T-helper 1 cell treated with Interleukin-12 subunit alpha and Interleukin-12 subunit beta and Interleukin-4 antibody, amounts not matched to agents 30 μg/mL and 1 μg/mL, for 36 hours (primary cell): ENCODE data around the gene REC8.

ENCODE experiments used
- H3K27ac Mint-ChIP-seq: one replicate; pipeline ENCODE4 v1.8.0; 2021; ENCODE audit warnings: mild to moderate bottlenecking, mixed read lengths
- H3K27me3 Mint-ChIP-seq: one replicate; pipeline ENCODE4 v1.8.0; 2021; ENCODE audit warnings: low read depth, mixed read lengths
- H3K36me3 Mint-ChIP-seq: one replicate; pipeline ENCODE4 v1.8.0; 2021; ENCODE audit warnings: low read depth, mixed read lengths
- H3K4me1 Mint-ChIP-seq: one replicate; pipeline ENCODE4 v1.8.0; 2021; ENCODE audit warnings: low read depth, mixed read lengths
- H3K4me3 Mint-ChIP-seq: one replicate; pipeline ENCODE4 v1.8.0; 2021; ENCODE audit warnings: mild to moderate bottlenecking, moderate library complexity, mixed read lengths
- H3K9me3 Mint-ChIP-seq: one replicate; pipeline ENCODE4 v1.8.0; 2021; ENCODE audit warnings: mixed read lengths

Gene REC8

GRCh38 chr14:24179961-24180796 is 8.3 kb downstream of the REC8 start:
- Mint-ChIP-seq H3K27me3 (no peaks in the 10 kb centered on the region), H3K9me3 (no peaks in the 10 kb centered on the region), H3K36me3 (peaks cover 44% of the 10 kb centered on the region), H3K27ac (no peak overlapping the region), H3K4me1 (no peaks in the 10 kb centered on the region), H3K4me3 (no peak overlapping the region)

GRCh38 chr14:24181371-24182077 is 9.6 kb downstream of the REC8 start:
- Mint-ChIP-seq H3K9me3 (no peaks in the 10 kb centered on the region), H3K4me3 (no peak overlapping the region), H3K27ac (peak overlapping the region; percentile 9), H3K36me3 (peaks cover 45% of the 10 kb centered on the region), H3K27me3 (no peaks in the 10 kb centered on the region), H3K4me1 (no peaks in the 10 kb centered on the region)

DNA sequence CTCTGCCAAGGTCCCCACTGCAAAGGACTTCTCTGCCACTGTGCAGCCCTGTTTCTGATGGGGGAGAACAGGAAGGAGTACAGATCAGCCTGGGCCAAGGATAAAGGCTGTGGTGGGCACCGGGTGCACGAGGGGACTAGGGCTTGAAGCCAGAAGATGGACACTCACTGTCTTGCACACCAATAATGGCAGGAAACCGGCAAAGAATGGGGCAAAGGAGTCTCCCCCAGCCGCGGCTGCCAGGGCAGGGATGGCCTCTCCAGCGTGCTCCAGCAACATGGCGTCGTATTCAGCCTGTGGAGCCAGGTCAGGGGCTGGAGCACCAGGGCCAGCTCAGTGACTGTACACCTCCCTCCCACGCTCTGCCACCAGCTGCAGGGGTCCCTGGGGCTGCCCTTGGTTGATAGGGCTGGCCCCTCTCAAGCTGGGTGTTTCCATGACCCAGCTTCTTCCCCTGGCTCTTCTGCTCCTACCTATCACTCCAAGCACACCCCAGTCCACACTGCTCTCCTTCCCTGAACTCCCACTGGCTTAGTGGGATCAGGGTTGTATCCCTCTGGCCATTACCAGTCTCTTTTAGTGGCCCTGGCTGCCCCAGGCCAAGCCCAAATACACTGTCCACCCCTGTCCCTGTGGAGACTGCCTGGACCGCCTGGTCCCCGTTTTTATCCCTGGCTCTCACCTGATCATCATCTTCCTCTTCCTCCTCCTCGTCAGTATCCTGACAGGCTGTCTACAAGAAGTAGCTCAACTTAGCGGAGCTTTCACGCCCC is 10.4 kb downstream of the REC8 start:
- H3K36me3 Mint-ChIP-seq: peaks cover 40% of the 10 kb centered on the region
- peak overlapping the region; percentile 58 for H3K27ac Mint-ChIP-seq
- no peak overlapping the region for H3K4me3 Mint-ChIP-seq

GRCh38 chr14:24183014-24183481 is 11.2 kb downstream of the REC8 start:
- Mint-ChIP-seq H3K27ac (no peak overlapping the region), H3K4me3 (no peak overlapping the region), H3K36me3 (peaks cover 38% of the 10 kb centered on the region), H3K9me3 (no peaks in the 10 kb centered on the region), H3K4me1 (peaks cover 10% of the 10 kb centered on the region), H3K27me3 (no peaks in the 10 kb centered on the region)

More for the DNA sequence above, 10.4 kb downstream of the REC8 start:
- Mint-ChIP-seq H3K4me1 (peaks cover 4% of the 10 kb centered on the region), H3K27me3 (no peaks in the 10 kb centered on the region), H3K9me3 (no peaks in the 10 kb centered on the region)

GRCh38 chr14:24184104-24184970 is 12.5 kb downstream of the REC8 start:
- no peak overlapping the region for H3K27ac Mint-ChIP-seq
- H3K9me3 Mint-ChIP-seq: no peaks in the 10 kb centered on the region
- no peaks in the 10 kb centered on the region for H3K27me3 Mint-ChIP-seq
- H3K36me3 Mint-ChIP-seq: peaks cover 34% of the 10 kb centered on the region
- H3K4me1 Mint-ChIP-seq: peaks cover 16% of the 10 kb centered on the region
- no peak overlapping the region for H3K4me3 Mint-ChIP-seq

- Mint-ChIP-seq H3K9me3 (no peaks in the 10 kb centered on the region), H3K36me3 (peaks cover 32% of the 10 kb centered on the region), H3K4me3 (no peak overlapping the region), H3K4me1 (peaks cover 21% of the 10 kb centered on the region), H3K27ac (no peak overlapping the region), H3K27me3 (no peaks in the 10 kb centered on the region)
Observed at GRCh38 chr14:24185026-24185425, 13.1 kb downstream of the REC8 start.

DNA sequence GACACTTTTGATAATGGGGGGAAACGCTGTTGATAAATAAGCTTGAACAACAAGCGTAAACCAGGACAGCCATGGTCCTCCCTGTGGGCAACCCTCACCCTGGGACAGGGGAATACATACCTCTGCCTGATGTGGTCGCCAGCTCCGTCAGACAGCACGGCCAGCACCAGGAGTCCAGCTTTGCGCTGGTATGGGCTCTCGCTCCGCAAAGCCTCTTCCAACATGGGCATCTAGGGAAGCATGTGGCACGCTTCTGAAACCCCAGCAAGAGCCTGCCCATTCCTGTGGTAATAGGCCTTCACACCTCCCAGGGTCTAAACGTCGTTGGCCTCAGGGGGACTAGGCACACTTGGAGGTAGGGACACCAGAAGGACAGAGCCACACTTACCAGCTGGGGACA is 13.9 kb downstream of the REC8 start:
- no peak overlapping the region for H3K4me3 Mint-ChIP-seq
- H3K27ac Mint-ChIP-seq: no peak overlapping the region
- no peaks in the 10 kb centered on the region for H3K27me3 Mint-ChIP-seq
- peaks cover 25% of the 10 kb centered on the region for H3K4me1 Mint-ChIP-seq
- peaks cover 27% of the 10 kb centered on the region for H3K36me3 Mint-ChIP-seq
- H3K9me3 Mint-ChIP-seq: no peaks in the 10 kb centered on the region

DNA sequence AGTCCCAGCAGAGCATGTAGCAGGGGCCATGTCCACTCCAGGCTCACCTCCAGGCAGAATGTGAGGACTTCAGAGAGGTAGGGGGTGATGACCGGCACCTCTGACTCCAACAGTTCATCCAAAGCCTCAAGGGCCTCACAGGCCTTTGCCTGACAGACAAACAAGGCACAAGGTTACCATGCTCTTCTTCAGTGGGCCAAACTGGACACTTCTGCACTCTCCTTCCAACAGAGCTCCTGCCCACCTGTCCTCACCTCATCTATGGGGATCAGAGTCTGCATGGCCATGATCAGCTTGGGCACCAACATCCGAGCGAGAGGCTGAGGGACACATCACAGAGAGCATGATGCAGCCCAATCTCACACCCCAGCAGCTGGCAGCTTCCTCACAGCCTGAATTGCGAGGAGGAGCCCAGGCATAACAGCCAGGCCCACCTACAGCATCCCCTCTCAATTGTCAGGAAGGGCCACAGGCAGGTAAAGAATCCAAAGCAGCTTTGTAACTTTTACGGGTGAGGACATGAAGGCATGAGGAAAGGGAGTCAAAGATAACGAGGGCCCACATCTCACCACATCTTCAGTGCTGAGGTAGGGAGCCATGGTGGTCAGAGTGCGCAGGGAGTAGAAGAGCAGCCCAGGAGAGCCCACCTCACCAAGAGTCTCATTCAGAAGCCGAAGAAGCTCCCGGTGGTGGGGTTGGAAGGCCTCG is 15.1 kb downstream of the REC8 start:
- Mint-ChIP-seq H3K27me3 (no peaks in the 10 kb centered on the region), H3K9me3 (no peaks in the 10 kb centered on the region), H3K4me3 (peak overlapping the region; percentile 87), H3K4me1 (peaks cover 32% of the 10 kb centered on the region), H3K27ac (peak overlapping the region; percentile 18), H3K36me3 (peaks cover 27% of the 10 kb centered on the region)

DNA sequence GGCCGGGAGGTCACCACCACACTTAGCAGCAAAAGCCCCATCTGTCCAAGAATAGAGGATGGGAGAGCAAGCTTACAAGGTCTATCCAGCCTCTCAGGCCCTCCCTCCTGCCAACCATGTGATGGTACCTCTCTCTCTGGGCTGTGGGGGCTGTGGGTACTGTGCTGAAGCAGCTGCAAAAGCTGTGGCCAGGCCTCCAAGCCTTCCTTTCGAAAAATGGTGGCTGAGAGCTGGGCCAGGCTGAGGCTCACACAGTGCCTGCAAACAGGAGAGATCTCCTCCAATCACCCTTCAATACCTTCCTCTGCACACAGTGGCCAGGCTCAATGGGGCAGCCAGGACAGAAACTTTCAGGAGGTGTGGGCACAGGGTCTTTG is 15.6 kb downstream of the REC8 start:
- Mint-ChIP-seq H3K27me3 (no peaks in the 10 kb centered on the region), H3K27ac (peak overlapping the region; percentile 85), H3K36me3 (peaks cover 31% of the 10 kb centered on the region), H3K4me3 (peak overlapping the region; percentile 87), H3K9me3 (no peaks in the 10 kb centered on the region), H3K4me1 (peaks cover 37% of the 10 kb centered on the region)

DNA sequence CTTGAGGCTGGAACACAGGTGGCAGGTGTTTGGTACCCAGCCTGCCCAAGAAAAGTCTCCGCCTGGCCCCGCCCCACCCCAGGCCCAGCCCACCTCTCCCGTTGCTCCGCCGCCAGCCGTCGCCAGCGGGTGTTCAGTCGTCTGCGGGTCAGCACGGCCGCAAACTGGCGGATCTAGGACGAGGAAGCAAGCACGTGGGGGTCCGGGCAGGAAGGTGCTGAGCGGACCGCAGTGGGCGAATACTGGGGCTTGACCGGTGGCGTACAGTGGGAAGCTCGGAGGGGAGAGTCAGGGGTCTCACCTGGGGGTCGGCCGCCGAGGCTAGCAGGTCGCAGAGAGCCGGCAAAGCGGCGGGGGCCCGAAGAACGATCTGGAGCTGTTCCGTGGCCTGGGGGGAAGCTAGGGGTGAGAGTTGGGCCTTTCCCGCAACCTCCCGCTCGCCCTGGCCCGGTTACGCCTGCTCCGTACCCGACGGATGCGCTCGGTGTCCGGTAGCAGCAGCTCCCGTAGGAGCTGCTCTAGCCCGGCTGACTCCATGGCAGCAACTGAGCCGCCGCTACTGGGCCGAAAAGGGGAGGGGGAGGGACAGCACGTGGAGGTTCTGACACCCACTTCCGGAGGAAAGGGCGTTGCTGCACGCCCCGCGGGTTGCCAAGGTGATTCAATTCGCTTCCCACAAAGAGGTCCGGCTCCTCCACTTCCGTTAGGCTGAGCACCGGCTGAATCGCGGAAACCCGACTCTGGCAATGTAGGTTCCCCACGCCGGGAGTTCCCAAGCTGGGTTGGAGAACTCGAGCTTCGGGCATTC is 16.6 kb downstream of the REC8 start, which contains the start of gene IPO4:
TSS of gene IPO4 (minus strand) at position 566 of the 808 bp plus-strand sequence. CDS start at position 537, 29 bp downstream.
- Mint-ChIP-seq H3K9me3 (no peaks in the 10 kb centered on the region), H3K36me3 (peaks cover 34% of the 10 kb centered on the region), H3K4me3 (peak within 1 kb of the TSS; percentile 87), H3K4me1 (peaks cover 43% of the 10 kb centered on the region), H3K27ac (peak within 1 kb of the TSS; percentile 85), H3K27me3 (no peaks in the 10 kb centered on the region)

DNA sequence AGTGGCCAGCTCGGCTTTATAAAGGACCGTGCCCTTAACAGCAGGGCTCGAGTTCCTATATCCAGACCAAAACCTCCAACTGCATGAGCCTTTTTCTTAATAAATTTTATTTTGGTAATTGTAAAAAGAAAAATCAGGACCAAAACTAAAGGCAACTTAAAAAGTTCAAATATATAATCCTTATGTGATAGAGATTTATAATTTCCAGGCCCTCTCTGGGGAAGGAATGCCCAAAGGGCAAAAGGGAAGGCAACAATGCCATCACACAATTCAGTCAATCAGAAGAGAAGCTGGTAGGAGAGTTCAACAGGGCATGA is 17.1 kb downstream of the REC8 start:
- Mint-ChIP-seq H3K36me3 (peaks cover 32% of the 10 kb centered on the region), H3K4me3 (peak overlapping the region; percentile 87), H3K4me1 (peaks cover 44% of the 10 kb centered on the region), H3K9me3 (no peaks in the 10 kb centered on the region), H3K27me3 (no peaks in the 10 kb centered on the region), H3K27ac (peak overlapping the region; percentile 85)

- Mint-ChIP-seq H3K27me3 (no peaks in the 10 kb centered on the region), H3K9me3 (no peaks in the 10 kb centered on the region), H3K36me3 (peaks cover 36% of the 10 kb centered on the region), H3K4me3 (no peak overlapping the region), H3K27ac (peak overlapping the region; percentile 85), H3K4me1 (peaks cover 49% of the 10 kb centered on the region)
Observed at GRCh38 chr14:24189460-24189859, 17.6 kb downstream of the REC8 start.

- no peaks in the 10 kb centered on the region for H3K9me3 Mint-ChIP-seq
- no peak overlapping the region for H3K4me3 Mint-ChIP-seq
- H3K36me3 Mint-ChIP-seq: peaks cover 38% of the 10 kb centered on the region
- no peak overlapping the region for H3K27ac Mint-ChIP-seq
- peaks cover 55% of the 10 kb centered on the region for H3K4me1 Mint-ChIP-seq
- no peaks in the 10 kb centered on the region for H3K27me3 Mint-ChIP-seq
Observed at GRCh38 chr14:24190416-24190815, 18.5 kb downstream of the REC8 start.
